Mammary epithelial cell (primary cell): ENCODE results near the gene TNP2.

ENCODE experiments used
- EZH2 ChIP-seq: IDR thresholded peaks from 2 replicates; pipeline ENCODE4 v1.6.1; 2012; ENCODE audit warnings: low read length, inconsistent platforms, borderline replicate concordance
- TF ChIP-seq, protein P1 (sequence below), 2 donors: IDR thresholded peaks in 1 of 2; conservative IDR thresholded peaks in 1 of 2; 2 replicates each; pipeline ENCODE4 v1.5.1; 2011 to 2012; ENCODE audit warnings: inconsistent platforms in 2 of 2, low read length in 2 of 2, mild to moderate bottlenecking in 2 of 2, control low read depth in 1 of 2, low read depth in 1 of 2; ENCODE audit not compliant: insufficient read depth in 1 of 2; ENCODE audit errors: extremely low read depth in 1 of 2

DNA sequence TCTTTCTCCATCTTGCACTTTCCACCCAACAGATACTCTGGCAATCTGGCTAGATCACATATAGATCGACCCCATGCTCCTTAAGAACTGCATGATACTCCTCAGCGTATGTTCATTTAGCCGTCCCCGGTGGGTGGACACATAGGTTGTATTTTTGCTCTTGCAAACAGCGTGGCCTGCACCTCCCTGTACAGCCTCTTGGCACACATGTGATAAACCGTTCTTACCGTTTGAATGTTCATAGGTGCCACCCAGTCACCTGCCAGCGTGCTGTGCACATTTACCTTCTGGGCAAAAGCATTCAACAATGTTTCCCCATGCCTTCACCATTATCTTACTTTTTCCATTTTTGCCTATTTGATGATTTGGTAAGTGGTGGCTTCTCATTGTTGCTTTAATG is 6.2 kb downstream of the TNP2 start:
- TF ChIP-seq, protein P1, sequence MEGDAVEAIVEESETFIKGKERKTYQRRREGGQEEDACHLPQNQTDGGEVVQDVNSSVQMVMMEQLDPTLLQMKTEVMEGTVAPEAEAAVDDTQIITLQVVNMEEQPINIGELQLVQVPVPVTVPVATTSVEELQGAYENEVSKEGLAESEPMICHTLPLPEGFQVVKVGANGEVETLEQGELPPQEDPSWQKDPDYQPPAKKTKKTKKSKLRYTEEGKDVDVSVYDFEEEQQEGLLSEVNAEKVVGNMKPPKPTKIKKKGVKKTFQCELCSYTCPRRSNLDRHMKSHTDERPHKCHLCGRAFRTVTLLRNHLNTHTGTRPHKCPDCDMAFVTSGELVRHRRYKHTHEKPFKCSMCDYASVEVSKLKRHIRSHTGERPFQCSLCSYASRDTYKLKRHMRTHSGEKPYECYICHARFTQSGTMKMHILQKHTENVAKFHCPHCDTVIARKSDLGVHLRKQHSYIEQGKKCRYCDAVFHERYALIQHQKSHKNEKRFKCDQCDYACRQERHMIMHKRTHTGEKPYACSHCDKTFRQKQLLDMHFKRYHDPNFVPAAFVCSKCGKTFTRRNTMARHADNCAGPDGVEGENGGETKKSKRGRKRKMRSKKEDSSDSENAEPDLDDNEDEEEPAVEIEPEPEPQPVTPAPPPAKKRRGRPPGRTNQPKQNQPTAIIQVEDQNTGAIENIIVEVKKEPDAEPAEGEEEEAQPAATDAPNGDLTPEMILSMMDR (conservative IDR thresholded peaks at IDR 0.05 in 1 of 2, IDR thresholded peaks at IDR 0.05 in 1 of 2; ENCODE audit: extremely low read depth in 1 of 2, insufficient read depth in 1 of 2, low read depth in 1 of 2, low read length in 2 of 2): no peak
- no peak for TF ChIP-seq EZH2
